Astrocyte of the cerebellum (primary cell): ENCODE measurements around the gene TSPO2.

Source experiments
- DNase-seq: peaks from one replicate; pipeline ENCODE4 v3.0.0-alpha.2; 2011; ENCODE audit warnings: low read depth
- H3K4me3 ChIP-seq: 2 replicates; pipeline ENCODE4 v1.5.1; 2011; ENCODE audit warnings: mild to moderate bottlenecking, low read depth, low read length, moderate library complexity
- in situ Hi-C: cut with HindIII; loops from 2 replicates; pipeline ENCODE4 v1.10.0; 2017; ENCODE audit warnings: low sequenced_read_pairs
- TF ChIP-seq, protein P1 (sequence below): IDR thresholded peaks from 2 replicates; pipeline ENCODE4 v1.5.1; 2012; ENCODE audit warnings: low read length, low read depth, moderate library complexity, mild to moderate bottlenecking; ENCODE audit errors: missing control alignments

TSPO2 gene

DNA sequence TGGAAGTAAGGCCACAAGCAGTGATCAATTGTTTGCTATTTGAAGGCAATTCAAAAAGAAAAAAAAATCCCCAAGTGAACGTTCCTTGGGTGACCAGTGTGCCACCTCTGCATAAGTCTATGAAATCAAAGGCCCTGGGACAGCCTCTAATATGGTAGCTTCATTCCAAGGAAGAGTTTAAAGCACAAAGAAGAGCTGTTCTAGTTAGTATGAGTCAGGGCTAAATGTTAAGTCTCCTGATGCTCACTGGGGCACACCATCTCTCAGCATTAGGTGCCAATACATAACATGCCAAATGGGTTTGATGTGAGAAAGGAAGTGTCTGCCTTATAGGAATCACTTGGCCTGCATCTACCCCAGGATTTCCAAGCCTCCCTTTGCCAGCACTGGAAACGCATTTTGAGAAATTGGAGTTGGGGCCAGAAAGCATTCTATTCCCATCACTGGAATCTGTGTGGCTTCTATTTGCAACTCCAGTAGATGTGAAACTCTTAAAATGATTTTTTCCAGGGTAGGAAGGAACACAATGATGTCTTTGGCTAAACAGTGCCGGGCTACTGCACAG, 16.2 kb upstream of the TSPO2 start:
- DNase-seq = no peak
- in situ Hi-C loops = no loop called here

DNA sequence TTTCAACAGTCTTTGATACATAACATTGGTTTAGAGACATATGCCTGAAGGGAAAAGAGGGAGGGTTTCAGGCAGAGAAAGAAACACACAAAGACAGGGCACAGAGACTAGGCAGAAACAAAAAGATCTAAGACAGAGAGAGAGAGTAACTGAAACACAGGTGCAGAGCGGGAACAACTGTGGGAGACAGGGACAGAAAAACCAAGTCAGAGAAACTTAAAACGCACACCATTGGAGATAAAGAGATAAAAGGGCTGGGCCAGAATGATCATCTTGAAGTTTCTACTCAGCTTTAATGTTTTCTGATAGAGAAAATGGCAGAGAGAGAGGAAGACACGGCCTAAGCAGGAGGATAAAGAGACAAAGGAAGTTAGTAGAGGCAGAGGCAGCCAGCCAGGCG, 15.0 kb upstream of the TSPO2 start:
- H3K4me3 ChIP-seq = peak overlapping the region; percentile 33
- in situ Hi-C loops = no loop called here
- DNase-seq = no peak
- TF ChIP-seq, protein P1, sequence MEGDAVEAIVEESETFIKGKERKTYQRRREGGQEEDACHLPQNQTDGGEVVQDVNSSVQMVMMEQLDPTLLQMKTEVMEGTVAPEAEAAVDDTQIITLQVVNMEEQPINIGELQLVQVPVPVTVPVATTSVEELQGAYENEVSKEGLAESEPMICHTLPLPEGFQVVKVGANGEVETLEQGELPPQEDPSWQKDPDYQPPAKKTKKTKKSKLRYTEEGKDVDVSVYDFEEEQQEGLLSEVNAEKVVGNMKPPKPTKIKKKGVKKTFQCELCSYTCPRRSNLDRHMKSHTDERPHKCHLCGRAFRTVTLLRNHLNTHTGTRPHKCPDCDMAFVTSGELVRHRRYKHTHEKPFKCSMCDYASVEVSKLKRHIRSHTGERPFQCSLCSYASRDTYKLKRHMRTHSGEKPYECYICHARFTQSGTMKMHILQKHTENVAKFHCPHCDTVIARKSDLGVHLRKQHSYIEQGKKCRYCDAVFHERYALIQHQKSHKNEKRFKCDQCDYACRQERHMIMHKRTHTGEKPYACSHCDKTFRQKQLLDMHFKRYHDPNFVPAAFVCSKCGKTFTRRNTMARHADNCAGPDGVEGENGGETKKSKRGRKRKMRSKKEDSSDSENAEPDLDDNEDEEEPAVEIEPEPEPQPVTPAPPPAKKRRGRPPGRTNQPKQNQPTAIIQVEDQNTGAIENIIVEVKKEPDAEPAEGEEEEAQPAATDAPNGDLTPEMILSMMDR = no peak

More for the DNA sequence above, 16.2 kb upstream of the TSPO2 start:
- TF ChIP-seq, protein P1 = no peak
- no peak overlapping the region for H3K4me3 ChIP-seq

DNA sequence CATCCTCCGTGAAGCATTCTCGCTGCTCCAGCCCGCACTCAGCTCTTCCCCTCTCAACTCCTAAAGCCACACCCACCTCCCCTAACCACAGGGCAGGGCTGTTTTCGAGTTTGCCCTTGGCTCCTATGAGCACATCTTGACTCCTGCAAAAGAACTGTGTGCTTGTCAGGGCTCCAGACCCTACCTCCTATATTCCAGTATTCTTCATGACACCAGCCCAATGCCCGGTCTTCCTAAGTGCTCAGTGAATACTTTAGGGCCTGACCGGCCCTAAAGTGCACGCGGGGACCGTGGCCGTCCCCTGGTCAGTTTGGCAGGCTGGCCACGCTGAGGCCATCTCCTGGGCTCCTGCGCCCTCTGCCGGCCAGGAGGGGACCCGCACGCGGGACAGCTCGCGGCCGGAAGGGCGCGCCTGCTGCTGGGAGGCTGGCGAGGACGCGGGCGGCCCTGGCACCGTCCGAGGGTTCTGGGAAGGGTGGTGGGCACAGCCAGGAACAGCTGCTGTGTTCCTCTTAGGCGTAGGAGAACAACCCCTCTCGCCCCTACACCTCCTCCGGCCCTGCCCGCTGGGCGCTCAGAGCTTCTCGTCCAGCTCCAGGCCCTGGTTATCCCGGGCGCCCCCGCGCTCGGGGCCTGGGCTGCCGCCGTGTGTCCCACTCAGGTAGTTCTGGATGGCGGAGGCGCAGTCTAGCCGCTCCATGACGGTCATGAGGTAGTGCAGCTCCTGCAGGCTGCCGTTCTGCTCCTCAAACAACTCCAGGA, 14.3 kb upstream of the TSPO2 start:
- DNase-seq = peak; percentile 15
- TF ChIP-seq, protein P1 = peak; percentile 95
- H3K4me3 ChIP-seq = peak overlapping the region; percentile 33
- in situ Hi-C loops = no loop called here

DNA sequence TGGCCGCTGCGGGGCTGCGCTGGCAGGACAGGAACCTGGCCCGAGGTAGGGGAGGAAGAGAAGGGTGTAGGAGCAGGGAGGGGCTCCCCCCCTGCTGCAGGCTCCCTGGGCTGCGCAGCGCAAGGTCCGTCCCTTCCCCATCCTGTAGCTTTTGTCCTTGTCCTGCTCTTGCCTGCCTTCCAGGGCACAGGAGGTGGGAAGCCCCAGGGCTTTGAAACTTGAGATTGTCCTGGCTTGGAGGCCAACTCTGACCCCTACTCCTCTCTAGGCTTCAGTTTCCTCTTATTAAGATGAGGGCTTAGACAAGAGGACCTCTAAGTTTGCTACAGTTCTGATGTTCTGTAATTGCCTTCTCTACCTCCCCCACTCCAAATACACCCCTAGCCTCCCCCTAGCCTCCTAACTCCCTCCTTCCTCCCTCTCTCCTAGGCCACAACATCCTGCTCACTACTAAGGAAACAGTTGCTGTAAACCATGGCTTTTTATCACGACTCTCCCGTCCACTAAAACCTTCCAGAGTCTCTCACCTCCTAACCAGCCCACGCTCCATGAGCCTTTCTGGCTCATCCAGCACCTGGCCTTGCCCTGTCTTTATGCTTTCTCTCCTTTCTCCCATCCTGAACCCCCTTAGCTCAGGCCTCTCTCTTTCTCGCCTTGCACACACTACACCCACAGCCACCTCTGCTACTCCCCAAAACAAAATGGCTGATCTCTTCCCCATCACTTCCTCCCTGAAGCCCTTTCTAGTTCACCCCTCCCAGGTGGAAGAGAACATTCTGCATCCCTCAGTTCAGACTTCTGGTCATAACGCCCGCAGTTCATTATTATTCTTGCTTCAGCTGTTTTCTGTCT, 13.5 kb upstream of the TSPO2 start:
- TF ChIP-seq, protein P1 = no peak
- no peak for DNase-seq
- H3K4me3 ChIP-seq = peak overlapping the region; percentile 33
- in situ Hi-C loops = no loop called here

DNA sequence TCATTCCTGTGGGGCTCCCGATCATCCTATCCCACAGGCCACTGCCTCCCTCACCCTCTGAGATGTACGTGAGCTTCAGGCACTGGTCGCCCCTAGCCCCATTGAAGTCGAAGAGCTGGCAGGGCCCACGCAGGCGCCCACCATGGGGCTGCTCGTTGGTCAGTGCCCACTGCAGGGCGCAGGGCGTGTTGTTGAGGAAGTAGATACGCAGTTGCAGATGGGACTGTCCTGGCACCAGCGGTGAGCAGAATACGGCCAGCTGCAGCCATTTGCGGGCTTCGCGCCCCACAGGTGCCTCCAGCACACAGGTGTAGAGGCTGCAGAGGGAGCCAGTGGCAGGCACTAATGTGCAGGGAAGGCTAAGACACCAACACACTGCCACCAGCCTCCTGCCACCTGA, 9.4 kb upstream of the TSPO2 start:
- TF ChIP-seq, protein P1 = no peak
- DNase-seq = no peak
- in situ Hi-C loops = no loop called here
- no peak overlapping the region for H3K4me3 ChIP-seq

DNA sequence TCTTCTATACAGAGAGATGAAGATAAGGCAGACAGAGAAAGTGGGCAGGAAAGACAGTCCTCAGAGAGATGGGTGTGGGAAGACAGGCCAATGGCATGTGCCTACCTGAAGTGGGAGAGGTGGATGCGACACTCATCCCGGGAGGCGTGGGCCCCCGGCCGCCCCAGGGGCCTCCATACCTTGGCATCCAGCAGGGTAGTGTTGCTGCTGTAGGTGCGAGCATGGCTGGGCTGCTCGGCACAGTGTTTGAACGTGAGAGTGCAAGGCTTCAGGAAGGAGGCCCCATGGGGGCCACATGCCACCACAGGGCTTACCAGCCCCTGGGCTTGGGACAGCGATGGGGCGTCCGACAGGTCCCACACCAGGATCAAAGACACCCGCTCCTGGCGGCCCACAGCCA, 8.5 kb upstream of the TSPO2 start:
- TF ChIP-seq, protein P1 = no peak
- no peak overlapping the region for H3K4me3 ChIP-seq
- in situ Hi-C loops = no loop called here
- no peak for DNase-seq
